Keratinocyte (primary cell): ENCODE data around the gene MAD1L1. TPM values are rescaled to one million over a fixed set of nuclear protein-coding genes. Genes with fewer than 3 reads are reported as not detected.

Source experiments
- DNase-seq: peaks from one replicate; pipeline ENCODE4 v3.0.0-alpha.2; 2011; ENCODE audit warnings: low read depth, missing footprints, low spot score
- FAIRE-seq: peaks from 2 replicates; lab custom pipeline; 2011; peaks lifted over from hg19 to GRCh38; lab: Jason Lieb, UNC
- H2AFZ ChIP-seq: 2 replicates; pipeline ENCODE4 v1.6.0; 2012; ENCODE audit warnings: low read length, control low read depth, inconsistent platforms; ENCODE audit not compliant: control insufficient read depth
- H3K27ac ChIP-seq: 2 replicates; pipeline ENCODE4 v1.5.1; 2011; ENCODE audit warnings: low read length; ENCODE audit not compliant: control insufficient read depth, insufficient read depth
- H3K27me3 ChIP-seq: 3 replicates; pipeline ENCODE4 v1.6.0; 2011; ENCODE audit warnings: low read length; ENCODE audit not compliant: control insufficient read depth, insufficient read depth; ENCODE audit errors: extremely low read depth
- H3K36me3 ChIP-seq, 2 experiments: 2 replicates in 1 of 2; 3 replicates in 1 of 2; pipeline ENCODE4 v1.5.1; 2011; ENCODE audit warnings: low read length in 2 of 2, mild to moderate bottlenecking in 1 of 2; ENCODE audit not compliant: control insufficient read depth in 2 of 2, insufficient read depth in 2 of 2; ENCODE audit errors: extremely low read depth in 1 of 2
- H3K4me1 ChIP-seq: 3 replicates; pipeline ENCODE4 v1.5.1; 2011; ENCODE audit warnings: low read length; ENCODE audit not compliant: control insufficient read depth, insufficient read depth; ENCODE audit errors: extremely low read depth
- H3K4me2 ChIP-seq: 3 replicates; pipeline ENCODE4 v1.6.0; 2011; ENCODE audit warnings: low read depth, low read length; ENCODE audit not compliant: control insufficient read depth, insufficient read depth; ENCODE audit errors: extremely low read depth
- H3K4me3 ChIP-seq, 3 experiments: fragments of 200-600 bp in 1 of 3; sonication (generic) in 1 of 3; 2 replicates in 2 of 3; 3 replicates in 1 of 3; pipeline ENCODE4 v1.5.1; 2011 to 2016; ENCODE audit warnings: low read length in 3 of 3, mild to moderate bottlenecking in 3 of 3, control low read depth in 2 of 3, inconsistent platforms in 1 of 3, low read depth in 1 of 3, mixed read lengths in 1 of 3, mixed run types in 1 of 3, moderate library complexity in 1 of 3; ENCODE audit not compliant: control insufficient read depth in 2 of 3, insufficient read depth in 2 of 3; ENCODE audit errors: extremely low read depth in 1 of 3
- H3K79me2 ChIP-seq: 2 replicates; pipeline ENCODE4 v1.6.0; 2012; ENCODE audit warnings: low read length; ENCODE audit not compliant: control insufficient read depth, insufficient read depth
- H3K9ac ChIP-seq: 3 replicates; pipeline ENCODE4 v1.6.0; 2011; ENCODE audit warnings: low read length; ENCODE audit not compliant: control insufficient read depth, insufficient read depth; ENCODE audit errors: extremely low read depth
- H3K9me1 ChIP-seq: 3 replicates; pipeline ENCODE4 v1.6.0; 2011; ENCODE audit warnings: low read length; ENCODE audit not compliant: control insufficient read depth, insufficient read depth; ENCODE audit errors: extremely low read depth
- H3K9me3 ChIP-seq: 2 replicates; pipeline ENCODE4 v1.5.1; 2012; ENCODE audit warnings: low read depth, low read length; ENCODE audit not compliant: control insufficient read depth
- H4K20me1 ChIP-seq: 3 replicates; pipeline ENCODE4 v1.6.0; 2011; ENCODE audit warnings: low read length; ENCODE audit not compliant: control insufficient read depth, insufficient read depth; ENCODE audit errors: extremely low read depth
- CTCF ChIP-seq, 3 experiments: IDR thresholded peaks in 1 of 3; conservative IDR thresholded peaks in 1 of 3; optimal IDR thresholded peaks in 1 of 3; 2 replicates in 2 of 3; 3 replicates in 1 of 3; pipeline versions ENCODE3 to v1.5.1; 2011; ENCODE audit warnings: low read length in 3 of 3, mild to moderate bottlenecking in 3 of 3, moderate library complexity in 2 of 3, control low read depth in 1 of 3, inconsistent platforms in 1 of 3; ENCODE audit not compliant: insufficient read depth in 2 of 3; ENCODE audit errors: extremely low read depth in 1 of 3
- EZH2 ChIP-seq: IDR thresholded peaks from one replicate; pipeline ENCODE4 v1.6.1; 2012; ENCODE audit warnings: inconsistent platforms, mild to moderate bottlenecking, low read length, moderate library complexity
- dilution Hi-C: fragments of 300-500 bp; cut with MboI; formaldehyde crosslinking; loops from one replicate; pipeline ENCODE4 v1.7.0; 2020; ENCODE audit warnings: low sequenced_read_pairs; ENCODE audit not compliant: extremely low pct_ligation_motif_present
- polyA plus RNA-seq, 5 experiments: library from polyadenylated mRNA; depleted of rRNA in 3 of 5; stranded (reverse) in 3 of 5; stranded (forward) in 1 of 5; unstranded in 1 of 5; fragments of >200 nt; gene quantifications; 1 replicate in 1 of 5; 2 replicates in 3 of 5; 3 replicates in 1 of 5; pipeline versions ENCODE4 v1.2.1 to v1.2.3, GENCODE V29; 2011 to 2012; ENCODE audit warnings: missing spikeins in 2 of 5, low read depth in 1 of 5, low replicate concordance in 1 of 5

MAD1L1 gene
- polyA plus RNA-seq, 1 donor (not counting 4 experiments of a cell fraction or from before 2014, with no cell fraction given), result 18.0 TPM

GRCh38 chr7:2034291-2035201, 198.2 kb downstream of the MAD1L1 start:
- Histone ChIP-seq H3K4me3 (no peak overlapping the region), H3K4me2 (peak overlapping the region; percentile 8), H3K27me3 (no peaks in the 10 kb centered on the region), H3K9ac (no peak overlapping the region), H3K79me2 (no peaks in the 10 kb centered on the region), H3K4me1 (peaks cover 21% of the 10 kb centered on the region), H3K27ac (no peak overlapping the region), H3K9me3 (no peaks in the 10 kb centered on the region), H3K36me3 (no peaks in the 10 kb centered on the region), H3K9me1 (no peaks in the 10 kb centered on the region), H4K20me1 (no peaks in the 10 kb centered on the region), H2AFZ (no peak overlapping the region)
- TF ChIP-seq EZH2 (no peak), CTCF (optimal IDR thresholded peaks at IDR 0.05 in 1 of 3, IDR thresholded peaks at IDR 0.05 in 1 of 3, conservative IDR thresholded peaks at IDR 0.05 in 1 of 3; ENCODE audit: extremely low read depth in 1 of 3, insufficient read depth in 2 of 3, low read length in 3 of 3) (no peak)
- no peak for FAIRE-seq
- DNase-seq, result no peak
- dilution Hi-C loops, result no loop called here

- H3K36me3 ChIP-seq, result no peaks in the 10 kb centered on the region
- H3K27me3 ChIP-seq, result no peaks in the 10 kb centered on the region
- H3K27ac ChIP-seq, result no peak overlapping the region
- dilution Hi-C loops, result no loop called here
- H3K9me3 ChIP-seq, result peaks cover 2% of the 10 kb centered on the region
- FAIRE-seq, result no peak
- no peak overlapping the region for H2AFZ ChIP-seq
- H3K4me1 ChIP-seq, result peaks cover 21% of the 10 kb centered on the region
- no peaks in the 10 kb centered on the region for H3K9me1 ChIP-seq
- no peak overlapping the region for H3K9ac ChIP-seq
- no peak overlapping the region for H3K4me3 ChIP-seq
- TF ChIP-seq CTCF (optimal IDR thresholded peaks at IDR 0.05 in 1 of 3, IDR thresholded peaks at IDR 0.05 in 1 of 3, conservative IDR thresholded peaks at IDR 0.05 in 1 of 3; ENCODE audit: extremely low read depth in 1 of 3, insufficient read depth in 2 of 3, low read length in 3 of 3), result no peak
- TF ChIP-seq EZH2, result no peak
- H3K4me2 ChIP-seq, result no peak overlapping the region
- DNase-seq, result no peak
- no peaks in the 10 kb centered on the region for H4K20me1 ChIP-seq
- H3K79me2 ChIP-seq, result no peaks in the 10 kb centered on the region
Measured at GRCh38 chr7:2033586-2034135, 199.1 kb downstream of the MAD1L1 start.
